ENCODE results near the gene PSMD8.

- TF ChIP-seq CTCF (IDR thresholded peaks at IDR 0.05), result no peak
- no peak for TF ChIP-seq POLR2A (IDR thresholded peaks at IDR 0.05)
Observed at GRCh38 chr19:38351865-38352395, 22.4 kb upstream of the PSMD8 start.

Data from heart left ventricle (tissue), 13 donors.